LHCN-M2 (cell line): Measurements from ENCODE around the gene FNDC8. TPM values are rescaled to one million over a fixed set of nuclear protein-coding genes. Genes with fewer than 3 reads are reported as not detected.
A peak's percentile ranks its signal among the peaks of the same experiment; 100 is the strongest.
"Not testable (repeated sequence)": the region's sequence is repeated elsewhere in the genome, so short reads cannot be mapped to it uniquely, and the experiment has no call there.

Experiments used
- DNase-seq: peaks from one replicate; pipeline ENCODE4 v3.0.0-alpha.2; 2012; ENCODE audit warnings: low read depth
- total RNA-seq: library from RNA; depleted of rRNA; stranded (reverse); fragments of >200 nt; gene quantifications from 2 replicates; pipeline ENCODE4 v1.2.3, GENCODE V29; 2014

The FNDC8 gene
- total RNA-seq, 1 experiment from 2014 or later: not detected

DNA sequence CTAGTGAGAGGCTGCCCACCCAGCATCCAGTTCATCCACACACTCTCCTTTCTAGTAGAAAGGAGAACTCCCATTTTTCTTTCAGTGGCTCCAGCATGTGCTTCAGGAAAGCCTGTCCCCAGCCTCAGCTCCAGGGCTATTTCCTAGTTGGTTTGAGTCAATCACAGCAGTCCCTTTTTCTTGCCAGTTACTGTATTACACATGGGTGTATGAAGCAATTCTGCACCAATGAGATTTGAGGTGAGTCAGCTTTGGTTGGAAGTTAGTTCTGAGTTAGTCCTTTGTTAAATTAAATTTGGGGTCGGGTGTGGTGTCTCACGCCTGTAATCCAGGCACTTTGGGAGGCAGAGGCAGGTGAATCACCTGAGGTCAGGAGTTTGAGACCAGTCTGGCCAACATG lies 26.5 kb upstream of the FNDC8 start:
- DNase-seq: peak; percentile 87

DNA sequence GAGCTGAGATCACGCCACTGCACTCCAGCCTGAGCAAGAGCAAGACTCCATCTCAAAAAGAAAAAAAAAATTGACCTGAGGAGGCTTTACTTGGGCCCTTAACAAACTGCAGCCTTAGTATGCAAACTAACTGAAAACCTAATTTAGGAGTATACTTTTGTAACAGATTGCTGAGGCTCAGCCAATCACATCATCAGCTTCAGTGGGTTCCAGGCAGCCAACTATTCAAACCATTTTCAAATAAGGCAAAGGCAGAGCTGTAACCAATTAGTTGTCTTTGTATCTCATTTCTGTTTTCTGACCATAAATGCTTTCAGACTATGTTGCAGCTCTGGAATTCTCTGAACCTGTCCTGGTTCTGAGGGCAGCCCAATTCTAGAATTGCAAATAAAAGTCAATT lies 25.7 kb upstream of the FNDC8 start:
- no peak for DNase-seq

DNA sequence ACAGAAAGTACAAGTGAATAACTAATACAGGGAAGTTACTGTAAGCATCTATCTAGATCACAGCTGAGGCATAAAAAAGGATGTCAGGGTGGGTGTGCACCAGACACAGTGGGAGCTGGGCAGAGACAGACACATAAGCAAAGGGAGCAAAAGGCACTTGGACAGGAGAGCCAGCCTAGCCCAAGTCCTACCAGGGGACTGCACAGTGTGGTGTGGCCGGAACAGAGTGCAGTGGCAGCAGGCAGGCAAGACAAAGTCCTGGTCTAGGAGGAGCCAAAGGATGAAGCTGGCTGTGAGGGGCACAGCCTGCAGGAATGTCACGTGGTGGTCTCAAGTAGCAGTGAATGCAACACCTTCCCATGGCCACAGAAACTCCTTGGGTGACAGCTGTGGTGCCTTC lies 23.6 kb upstream of the FNDC8 start:
- DNase-seq: no peak

DNA sequence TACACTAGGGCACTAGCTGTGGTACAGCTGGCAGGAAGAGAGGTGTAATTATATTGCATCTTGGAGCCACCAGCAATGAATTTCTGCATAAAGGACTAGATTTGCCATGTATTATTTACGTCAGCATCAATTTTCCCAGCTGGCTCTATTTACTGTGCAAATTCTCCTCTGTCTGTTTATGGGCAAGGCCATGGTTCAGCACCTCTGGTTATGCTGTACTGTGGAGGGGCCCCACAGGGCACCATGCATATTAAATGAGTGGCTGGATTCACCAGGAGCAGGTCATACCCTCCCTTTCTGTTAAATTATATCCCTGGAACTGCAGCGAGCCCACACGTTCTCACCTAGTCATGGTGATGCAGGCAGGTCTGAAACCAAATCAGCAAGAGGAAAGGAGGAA lies 21.5 kb upstream of the FNDC8 start:
- DNase-seq: no peak

DNA sequence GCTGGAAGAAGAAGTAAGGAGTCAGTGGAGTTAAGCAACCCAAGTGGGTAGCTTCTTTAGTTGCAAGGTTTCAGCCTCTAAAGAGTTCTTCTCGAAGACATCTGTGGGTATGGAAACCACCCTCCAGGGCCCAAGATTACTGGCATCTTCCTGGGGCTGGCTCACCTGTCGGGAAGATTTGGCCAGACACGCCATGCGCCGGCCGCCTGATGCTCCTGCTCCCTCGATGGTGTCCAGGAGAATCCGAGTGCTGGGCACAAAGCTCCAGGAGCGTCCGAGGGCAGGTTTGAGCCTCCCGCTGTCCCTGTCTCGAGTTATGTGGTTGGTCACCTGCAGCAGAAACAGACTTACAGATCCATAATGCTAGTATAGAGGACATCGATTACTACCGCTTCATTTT lies 20.4 kb upstream of the FNDC8 start:
- no peak for DNase-seq

DNA sequence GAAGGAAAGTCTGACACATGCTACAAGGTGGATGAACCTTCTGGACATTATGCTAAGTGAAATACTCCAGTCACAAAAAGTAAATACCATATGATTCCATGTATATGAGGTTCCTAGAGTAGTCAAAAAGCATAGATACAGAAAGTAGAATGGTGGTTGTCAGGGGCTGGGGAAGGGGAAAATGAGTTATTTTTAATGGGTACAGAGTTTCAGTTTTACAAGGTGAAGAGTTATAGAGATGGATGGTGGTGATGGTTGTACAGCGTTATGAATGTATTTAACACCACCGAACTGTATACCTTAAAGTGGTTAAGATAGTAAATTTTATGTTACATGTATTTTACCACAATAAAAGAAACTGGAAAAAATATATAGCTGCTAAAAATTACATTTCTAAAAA lies 19.7 kb upstream of the FNDC8 start:
- no peak for DNase-seq

DNA sequence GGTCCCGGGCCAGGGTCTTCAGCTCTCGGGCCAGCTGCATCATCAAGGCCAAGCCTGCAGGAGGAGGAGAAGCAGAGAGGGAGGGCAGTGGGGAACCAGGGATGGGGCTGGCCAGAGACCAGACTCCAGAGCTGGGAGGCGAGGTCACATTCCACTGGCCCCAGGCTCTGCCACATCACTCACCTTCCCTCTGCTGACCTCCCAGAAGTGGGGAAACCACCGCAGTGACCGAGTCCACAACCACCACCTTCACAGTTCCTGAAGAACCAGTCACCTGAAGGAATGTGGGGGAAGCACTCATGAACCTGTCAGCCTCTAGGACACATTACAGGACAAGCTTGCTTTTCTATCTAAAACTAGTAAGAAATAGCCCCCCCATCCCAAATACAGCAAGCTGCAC lies 18.1 kb upstream of the FNDC8 start:
- no peak for DNase-seq

DNA sequence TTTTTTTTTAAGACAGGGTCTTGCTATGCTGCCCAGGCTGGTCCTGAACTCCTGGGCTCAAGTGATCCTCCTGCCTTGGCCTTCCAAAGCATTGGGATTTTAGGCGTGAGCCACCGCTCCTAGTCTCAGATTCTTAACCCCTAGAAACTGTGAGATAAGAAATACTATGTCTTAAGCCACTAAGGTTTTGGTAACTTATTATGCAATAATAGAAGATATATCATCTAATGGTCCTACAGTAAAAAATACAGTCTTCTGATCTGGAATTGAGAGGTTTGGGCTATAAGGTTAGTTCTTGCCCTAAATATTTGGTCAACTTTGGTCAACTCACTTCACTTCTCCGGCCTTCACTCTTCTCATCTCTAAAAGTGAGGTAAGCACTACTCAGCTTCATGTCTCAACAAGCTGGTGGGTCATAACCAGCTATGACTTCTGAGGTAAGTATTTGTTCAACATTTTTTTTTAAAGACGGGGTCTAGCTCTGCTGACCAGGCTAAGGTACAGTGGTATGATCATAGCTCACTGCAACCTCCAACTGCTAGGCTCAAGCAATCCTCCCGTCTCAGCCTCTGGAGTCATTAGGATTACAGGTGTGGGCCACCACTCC lies 16.5 kb upstream of the FNDC8 start:
- DNase-seq: no peak

DNA sequence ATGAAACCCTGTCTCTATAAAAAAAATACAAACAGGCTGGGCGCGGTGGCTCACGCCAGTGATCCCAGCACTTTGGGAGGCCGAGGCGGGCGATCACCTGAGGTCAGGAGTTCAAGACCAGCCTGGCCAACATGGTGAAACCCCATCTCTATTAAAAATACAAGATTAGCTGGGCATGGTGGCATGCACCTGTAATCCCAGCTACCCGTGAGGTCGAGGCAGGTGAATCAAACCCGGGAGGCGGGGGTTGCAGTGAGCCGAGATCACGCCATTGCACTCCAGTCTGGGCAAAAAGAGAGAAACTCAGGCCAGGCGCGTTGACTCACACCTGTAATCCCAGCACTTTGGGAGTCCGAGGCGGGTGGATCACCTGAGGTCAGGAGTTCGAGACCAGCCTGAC lies 10.6 kb upstream of the FNDC8 start:
- not testable (repeated sequence) for DNase-seq

DNA sequence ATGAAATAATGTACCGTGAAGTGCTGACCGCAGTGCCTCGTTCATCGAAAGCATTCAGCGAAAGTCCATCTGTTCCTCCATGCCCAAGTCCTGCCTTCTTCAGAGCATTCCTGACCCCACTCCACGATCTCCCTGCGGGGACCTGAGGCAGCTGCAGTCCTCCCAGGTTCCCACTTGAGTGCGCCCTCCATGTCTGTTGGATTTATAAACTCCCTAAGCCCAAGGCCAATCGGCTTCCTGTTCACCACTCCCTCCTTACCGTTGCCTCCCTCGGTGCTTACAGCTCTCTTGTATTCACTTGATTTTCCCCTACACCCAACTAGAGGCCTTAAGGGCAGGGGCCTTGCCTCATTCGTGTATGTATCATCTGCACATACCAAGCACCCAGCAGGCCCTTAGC lies 4.6 kb upstream of the FNDC8 start:
- no peak for DNase-seq

DNA sequence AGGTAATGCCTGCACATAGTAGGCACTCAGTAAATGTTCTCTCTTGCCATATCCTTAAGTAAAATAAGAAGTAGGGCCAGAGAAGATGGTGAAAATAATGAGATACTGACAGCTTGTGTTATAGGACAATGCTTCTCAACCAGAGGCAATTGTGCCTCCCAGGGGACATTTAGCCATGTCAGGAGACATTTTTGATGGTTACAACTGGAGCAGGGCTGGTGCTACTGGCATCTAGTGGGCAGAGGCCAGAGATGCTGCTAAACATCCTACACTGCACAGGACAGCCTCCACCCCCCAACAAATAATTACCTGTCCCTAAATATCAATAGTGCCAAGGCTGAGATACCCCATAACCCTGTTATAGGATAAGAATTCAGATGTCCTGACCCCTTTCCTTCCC lies 3.4 kb upstream of the FNDC8 start:
- peak; percentile 76 for DNase-seq

DNA sequence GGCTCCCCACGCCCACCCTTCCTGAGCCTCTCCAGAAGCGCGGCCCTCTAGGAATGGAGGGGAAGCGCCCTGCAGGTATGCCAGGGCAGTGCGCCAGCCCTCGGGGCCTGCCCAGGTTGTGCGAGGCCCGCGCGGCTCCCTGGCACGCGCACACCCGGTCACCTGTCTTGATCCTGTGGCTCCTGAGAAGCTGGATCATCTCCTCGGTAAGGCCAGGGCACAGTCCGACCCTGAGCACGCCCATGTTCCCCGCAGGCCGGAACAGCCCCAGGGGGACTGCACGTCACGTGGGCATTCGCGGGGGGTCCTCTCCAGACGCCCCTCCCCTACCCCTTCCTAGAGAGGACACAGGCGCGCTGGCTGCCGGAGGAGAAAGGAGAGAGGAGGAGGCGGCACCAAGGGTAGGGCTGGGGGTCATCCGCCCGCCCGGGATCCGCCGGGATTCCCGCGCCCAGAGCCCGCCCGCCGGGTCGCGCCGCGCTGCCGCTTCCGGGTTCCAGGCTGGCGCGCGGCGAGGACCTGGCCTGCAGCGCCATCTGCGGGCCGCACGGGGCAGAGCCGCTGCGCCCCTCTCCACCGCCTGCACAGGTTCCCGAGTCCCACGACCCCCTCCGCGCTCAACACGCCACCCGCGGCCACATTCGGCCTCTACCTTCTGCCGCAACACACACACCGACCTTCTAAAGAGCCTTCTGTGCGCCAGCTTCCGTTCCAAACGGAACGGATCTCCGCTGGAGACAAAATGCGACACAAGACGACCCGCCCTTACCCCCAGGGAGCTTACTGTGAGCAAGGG lies 1.8 kb upstream of the FNDC8 start, which contains the start of gene RAD51D:
Gene RAD51D, minus strand, starts transcription at position 491 of the 796 bp plus-strand sequence. Its CDS starts 247 bp downstream, at position 244.
- peak; percentile 60 for DNase-seq

DNA sequence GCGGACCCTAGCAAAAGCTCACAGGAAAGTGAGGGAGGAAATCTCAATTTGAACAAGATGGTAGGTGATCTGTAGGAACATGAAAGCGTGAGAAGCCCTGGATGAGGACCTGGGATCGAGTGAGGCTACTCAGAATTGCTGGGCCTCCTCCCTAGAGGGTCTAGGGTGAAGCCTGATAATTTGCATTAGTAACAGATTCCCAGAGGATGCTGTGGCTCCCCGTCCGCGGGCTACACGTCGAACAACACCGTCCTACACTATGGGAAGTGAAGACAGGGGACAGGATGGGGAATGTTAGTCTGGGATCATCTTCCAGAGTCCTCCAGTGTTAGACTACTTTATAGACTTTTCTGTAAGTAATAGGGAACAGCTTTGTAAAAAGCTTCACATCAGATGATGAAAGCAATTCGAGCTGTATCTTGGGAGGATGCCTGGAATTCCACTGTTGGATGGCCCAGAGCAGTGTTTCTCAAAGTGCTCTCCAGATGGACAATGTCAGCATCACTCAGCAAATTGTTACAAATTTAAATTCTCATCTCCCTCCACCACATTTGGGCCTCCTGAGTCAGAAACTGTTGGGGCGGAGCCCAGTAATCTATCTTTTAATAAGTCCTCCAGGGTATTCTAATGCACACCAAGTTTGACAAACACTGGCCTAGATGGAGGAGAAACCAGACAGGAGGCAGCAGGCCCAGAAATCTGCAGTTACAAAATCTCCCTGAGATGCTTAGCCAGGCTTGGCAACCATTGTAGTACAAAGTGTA lies 6.5 kb downstream of the FNDC8 start:
- DNase-seq: no peak

DNA sequence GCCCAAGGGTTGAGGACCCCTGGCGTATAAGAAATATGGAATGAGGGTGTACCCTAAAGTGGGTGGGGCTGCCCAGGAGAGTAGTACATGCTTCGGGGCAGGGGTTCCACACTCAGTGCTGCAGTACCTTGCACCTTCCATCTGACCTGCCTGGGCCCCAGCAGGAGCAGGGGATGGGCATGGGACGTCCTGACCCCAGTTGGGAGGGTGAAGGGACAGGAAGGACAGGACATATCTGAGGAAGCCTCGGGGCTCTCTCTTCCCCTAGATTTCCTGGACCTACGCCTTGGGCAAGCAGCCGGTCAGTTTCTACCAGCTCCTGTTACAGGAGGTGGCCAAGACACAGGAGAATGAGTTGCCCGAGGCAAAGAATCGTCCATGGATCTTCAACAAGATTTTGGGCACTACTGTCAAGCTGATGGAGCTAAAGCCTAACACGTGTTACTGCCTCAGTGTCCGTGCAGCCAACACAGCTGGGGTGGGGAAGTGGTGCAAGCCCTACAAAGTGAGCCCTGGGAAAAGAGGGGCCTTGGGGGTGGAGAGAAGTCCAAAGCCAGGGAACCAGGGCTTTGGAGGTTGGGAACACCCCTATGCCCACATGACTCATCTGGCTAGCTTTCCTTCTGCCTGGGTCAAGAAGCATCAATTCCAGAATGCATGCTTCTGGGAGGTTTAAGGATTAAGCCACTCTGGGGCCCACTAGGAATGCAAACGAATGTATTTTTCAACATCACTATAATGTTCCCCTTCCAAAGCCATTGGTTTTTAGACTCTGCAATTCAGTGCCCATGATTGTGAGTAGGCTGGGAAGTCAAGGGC lies 7.9 kb downstream of the FNDC8 start:
- peak; percentile 50 for DNase-seq

DNA sequence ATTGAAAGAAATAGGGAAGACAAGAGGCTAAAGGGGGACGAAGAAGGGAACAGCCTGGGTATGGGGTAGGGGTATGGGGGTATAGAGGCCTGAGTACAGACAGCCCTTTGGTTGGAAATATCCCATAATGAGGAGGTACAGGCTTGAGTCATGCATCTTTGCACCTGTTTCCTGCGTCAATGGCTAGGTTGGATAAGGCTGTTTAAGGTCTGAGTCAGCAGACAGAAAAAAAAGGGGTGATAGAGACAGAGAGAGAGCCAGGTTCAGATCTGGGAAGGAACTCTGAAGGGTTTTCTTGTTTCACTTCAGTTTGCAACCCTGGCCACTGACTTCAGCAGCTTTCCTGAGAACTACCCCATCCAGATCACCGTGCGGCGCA lies 8.5 kb downstream of the FNDC8 start:
- peak; percentile 76 for DNase-seq

DNA sequence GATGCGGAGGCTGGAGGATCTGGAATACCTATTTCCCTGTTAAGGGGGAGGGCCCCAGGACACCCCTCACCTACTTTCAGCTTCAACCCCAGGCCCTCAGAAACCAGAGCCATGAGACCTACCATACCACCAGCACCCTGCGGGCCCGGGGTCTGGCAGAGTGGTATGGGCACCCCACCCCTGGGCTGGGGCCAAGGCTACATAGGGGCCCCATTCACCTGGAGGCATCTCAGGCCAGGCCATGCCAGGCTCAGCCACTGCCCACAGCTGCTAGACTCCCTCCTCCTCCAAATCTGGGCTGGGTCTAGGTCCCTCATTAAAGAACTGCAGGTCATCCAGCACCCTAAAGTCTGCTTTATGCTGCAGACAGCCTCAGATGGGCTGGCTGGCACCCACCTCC lies 9.0 kb downstream of the FNDC8 start:
- DNase-seq: no peak

DNA sequence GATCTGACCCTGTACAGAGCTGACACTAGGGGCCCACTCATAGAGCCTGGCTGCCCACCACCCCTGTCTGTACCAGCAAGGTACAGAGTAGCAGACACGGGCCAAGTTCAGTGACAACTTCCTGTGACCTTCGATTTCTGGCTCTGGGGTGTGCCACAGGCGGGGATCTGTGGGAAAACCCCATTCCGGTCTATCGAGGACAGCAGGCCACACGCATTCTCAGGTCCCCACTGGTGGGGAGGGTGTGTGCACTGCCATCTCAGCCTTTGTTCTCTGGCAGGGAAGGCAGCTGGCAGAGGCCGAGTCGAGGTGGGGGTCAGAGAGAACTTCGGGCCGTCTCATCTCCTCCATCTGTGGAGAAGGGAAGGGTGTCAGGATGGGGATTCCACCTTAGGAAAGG lies 10.7 kb downstream of the FNDC8 start:
- DNase-seq: no peak

DNA sequence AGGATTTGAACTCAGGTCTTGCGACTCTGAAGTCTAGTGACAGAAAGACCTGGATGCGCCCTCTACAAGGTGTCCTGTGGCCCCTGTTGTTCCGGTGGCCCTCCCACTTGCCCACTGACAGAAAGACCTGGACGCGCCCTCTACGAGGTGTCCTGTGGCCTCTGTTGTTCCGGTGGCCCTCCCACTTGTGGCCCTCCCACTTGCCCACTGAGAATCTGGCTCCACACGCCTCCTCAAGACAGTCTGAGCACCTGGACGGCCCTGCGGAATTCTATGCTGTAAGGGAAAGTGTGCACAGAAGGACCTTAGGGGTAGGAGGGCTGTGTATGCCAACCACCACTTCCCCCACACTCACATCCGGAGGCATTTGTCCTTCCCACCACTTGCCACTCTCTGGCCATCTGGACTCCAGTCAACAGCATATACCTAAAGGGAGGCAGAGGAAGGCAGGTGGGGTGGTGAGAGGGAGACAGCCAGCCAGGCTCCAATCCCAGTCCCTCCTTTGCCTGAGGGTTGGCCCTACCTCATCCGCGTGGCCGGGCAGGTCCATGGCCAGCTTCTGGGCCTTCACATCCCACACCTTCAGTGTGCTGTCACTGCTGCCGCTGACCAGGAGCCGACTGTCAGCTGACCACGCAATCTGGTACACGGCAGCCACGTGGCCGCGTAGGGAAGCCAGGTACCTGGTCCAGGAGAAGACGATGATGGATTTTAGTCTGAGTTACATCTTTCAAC lies 11.6 kb downstream of the FNDC8 start:
- DNase-seq: no peak

DNA sequence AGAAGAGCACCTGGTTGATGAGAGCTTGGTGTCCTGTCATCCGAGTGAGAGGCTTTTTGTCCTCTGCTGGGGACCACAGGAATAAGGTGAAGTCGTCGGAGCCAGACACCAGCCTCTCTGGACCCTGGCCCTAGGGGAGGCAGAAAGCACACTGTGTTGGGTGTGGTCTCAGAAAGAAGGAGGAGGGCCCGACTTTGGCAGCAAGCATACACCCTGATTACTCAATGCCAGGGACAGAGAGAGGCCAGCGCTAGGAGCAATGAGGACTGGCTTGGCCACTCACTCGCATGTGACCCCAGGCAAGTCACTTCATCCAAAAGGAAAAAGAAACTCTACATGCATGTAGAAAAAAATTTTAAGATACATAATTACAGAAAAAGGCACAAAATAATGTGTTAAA lies 13.9 kb downstream of the FNDC8 start:
- no peak for DNase-seq

DNA sequence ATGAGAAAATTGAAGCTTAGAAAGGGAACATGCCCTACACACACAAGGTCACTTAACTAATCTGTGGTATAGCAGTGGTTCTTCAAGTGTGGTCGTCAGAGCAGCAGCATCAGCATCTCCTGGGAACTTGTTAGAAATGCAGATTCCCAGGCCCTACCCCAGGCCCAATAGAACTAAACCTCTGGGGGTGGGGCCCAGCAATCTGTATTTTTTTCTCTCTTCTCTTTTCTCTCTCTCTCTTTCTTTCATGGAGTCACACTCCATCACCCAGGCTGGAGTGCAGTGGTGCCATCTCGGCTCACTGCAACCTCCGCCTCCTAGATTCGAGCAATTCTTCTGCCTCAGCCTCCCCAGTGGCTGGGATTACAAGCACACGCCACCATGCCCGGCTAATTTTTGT lies 16.8 kb downstream of the FNDC8 start:
- no peak for DNase-seq
